HL-60 (cell line): Measurements from ENCODE around the gene CNTNAP2.

Experiments used
- DNase-seq, 2 experiments: peaks; one replicate each; pipeline ENCODE4 v3.0.0-alpha.2; 2010 to 2020; ENCODE audit warnings: low read depth in 1 of 2, low spot score in 1 of 2
- H3K27ac ChIP-seq: fragments of 250-450 bp; sonication (Bioruptor Pico); replicated peaks from 2 replicates; pipeline ENCODE4 v1.5.1; 2020; ENCODE audit warnings: mild to moderate bottlenecking, moderate library complexity
- H3K27me3 ChIP-seq: fragments of 250-450 bp; sonication (Bioruptor Pico); 2 replicates; pipeline ENCODE4 v1.5.1; 2021; ENCODE audit warnings: mild to moderate bottlenecking, moderate library complexity; ENCODE audit not compliant: insufficient read depth, poor library complexity, severe bottlenecking
- H3K4me3 ChIP-seq: replicated peaks from 2 replicates; pipeline ENCODE4 v1.5.1; 2011; ENCODE audit warnings: mild to moderate bottlenecking, control low read depth, low read length; ENCODE audit not compliant: insufficient read depth
- GABPA ChIP-seq: IDR thresholded peaks from 2 replicates; pipeline ENCODE4 v1.6.1; 2012; ENCODE audit warnings: low read depth
- POLR2AphosphoS5 ChIP-seq: IDR thresholded peaks from 2 replicates; pipeline ENCODE4 v1.6.1; 2012; ENCODE audit warnings: low read depth
- SPI1 ChIP-seq: IDR thresholded peaks from 2 replicates; pipeline ENCODE4 v1.6.1; 2012; ENCODE audit warnings: low read depth, mild to moderate bottlenecking, borderline replicate concordance
- TF ChIP-seq, protein P1 (sequence below): IDR thresholded peaks from one replicate; pipeline ENCODE4 v1.5.1; 2011; ENCODE audit warnings: low read length, control low read depth, inconsistent platforms; ENCODE audit not compliant: insufficient read depth
- TF ChIP-seq, protein P2 (sequence below): IDR thresholded peaks from 2 replicates; pipeline ENCODE4 v1.6.1; 2012; ENCODE audit warnings: low read depth; ENCODE audit not compliant: insufficient replicate concordance

Gene CNTNAP2

DNA sequence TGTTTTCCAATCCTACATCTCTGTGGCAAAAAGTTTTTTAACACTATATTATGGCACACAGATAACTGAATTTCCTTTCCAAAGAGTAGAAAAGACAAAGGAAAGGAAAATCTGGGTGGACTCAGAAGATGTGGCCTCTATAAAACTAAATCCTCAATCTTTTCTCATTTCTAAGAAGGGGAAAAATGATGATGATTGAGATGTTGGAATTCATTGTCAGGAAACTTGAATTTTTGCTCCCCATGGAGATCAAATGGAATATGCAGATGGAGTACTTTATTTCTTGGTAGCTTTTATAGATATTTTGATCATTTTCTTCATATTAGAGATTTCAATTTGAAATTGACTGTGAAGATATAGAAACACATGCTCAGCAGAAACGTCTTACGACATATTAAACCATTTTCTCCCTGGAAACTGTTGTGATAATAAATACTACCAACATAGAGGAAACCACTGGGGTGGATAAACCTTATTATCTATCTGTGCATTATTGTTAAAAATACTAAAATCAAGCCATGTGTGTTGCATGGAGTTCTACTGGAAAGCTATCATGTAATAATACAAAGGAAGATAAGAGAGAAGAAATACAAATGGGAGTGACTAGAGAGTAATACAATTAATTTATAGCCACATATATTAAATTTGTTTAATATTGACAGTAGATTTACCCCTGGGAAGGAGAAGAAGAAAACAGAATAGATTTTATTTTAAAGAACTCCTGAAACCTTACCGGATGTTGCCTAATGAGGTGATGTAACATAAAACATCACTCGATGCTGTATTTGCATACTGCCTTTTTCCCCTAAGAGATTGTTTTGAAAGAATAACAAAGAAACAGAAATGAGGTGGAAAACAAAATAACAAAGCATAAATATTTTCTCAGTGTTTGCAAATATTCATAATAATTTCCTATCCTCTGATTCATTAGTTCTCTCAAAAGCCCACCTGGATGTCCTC is 1542.7 kb downstream of the CNTNAP2 start:
- TF ChIP-seq POLR2AphosphoS5 (no peak), GABPA (no peak), SPI1 (no peak)
- TF ChIP-seq, protein P1, sequence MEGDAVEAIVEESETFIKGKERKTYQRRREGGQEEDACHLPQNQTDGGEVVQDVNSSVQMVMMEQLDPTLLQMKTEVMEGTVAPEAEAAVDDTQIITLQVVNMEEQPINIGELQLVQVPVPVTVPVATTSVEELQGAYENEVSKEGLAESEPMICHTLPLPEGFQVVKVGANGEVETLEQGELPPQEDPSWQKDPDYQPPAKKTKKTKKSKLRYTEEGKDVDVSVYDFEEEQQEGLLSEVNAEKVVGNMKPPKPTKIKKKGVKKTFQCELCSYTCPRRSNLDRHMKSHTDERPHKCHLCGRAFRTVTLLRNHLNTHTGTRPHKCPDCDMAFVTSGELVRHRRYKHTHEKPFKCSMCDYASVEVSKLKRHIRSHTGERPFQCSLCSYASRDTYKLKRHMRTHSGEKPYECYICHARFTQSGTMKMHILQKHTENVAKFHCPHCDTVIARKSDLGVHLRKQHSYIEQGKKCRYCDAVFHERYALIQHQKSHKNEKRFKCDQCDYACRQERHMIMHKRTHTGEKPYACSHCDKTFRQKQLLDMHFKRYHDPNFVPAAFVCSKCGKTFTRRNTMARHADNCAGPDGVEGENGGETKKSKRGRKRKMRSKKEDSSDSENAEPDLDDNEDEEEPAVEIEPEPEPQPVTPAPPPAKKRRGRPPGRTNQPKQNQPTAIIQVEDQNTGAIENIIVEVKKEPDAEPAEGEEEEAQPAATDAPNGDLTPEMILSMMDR, result no peak
- TF ChIP-seq, protein P2, sequence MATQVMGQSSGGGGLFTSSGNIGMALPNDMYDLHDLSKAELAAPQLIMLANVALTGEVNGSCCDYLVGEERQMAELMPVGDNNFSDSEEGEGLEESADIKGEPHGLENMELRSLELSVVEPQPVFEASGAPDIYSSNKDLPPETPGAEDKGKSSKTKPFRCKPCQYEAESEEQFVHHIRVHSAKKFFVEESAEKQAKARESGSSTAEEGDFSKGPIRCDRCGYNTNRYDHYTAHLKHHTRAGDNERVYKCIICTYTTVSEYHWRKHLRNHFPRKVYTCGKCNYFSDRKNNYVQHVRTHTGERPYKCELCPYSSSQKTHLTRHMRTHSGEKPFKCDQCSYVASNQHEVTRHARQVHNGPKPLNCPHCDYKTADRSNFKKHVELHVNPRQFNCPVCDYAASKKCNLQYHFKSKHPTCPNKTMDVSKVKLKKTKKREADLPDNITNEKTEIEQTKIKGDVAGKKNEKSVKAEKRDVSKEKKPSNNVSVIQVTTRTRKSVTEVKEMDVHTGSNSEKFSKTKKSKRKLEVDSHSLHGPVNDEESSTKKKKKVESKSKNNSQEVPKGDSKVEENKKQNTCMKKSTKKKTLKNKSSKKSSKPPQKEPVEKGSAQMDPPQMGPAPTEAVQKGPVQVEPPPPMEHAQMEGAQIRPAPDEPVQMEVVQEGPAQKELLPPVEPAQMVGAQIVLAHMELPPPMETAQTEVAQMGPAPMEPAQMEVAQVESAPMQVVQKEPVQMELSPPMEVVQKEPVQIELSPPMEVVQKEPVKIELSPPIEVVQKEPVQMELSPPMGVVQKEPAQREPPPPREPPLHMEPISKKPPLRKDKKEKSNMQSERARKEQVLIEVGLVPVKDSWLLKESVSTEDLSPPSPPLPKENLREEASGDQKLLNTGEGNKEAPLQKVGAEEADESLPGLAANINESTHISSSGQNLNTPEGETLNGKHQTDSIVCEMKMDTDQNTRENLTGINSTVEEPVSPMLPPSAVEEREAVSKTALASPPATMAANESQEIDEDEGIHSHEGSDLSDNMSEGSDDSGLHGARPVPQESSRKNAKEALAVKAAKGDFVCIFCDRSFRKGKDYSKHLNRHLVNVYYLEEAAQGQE, result no peak
- Histone ChIP-seq H3K27ac (no peak overlapping the region), H3K27me3 (no peaks in the 10 kb centered on the region), H3K4me3 (no peak overlapping the region)
- no peak for DNase-seq

DNA sequence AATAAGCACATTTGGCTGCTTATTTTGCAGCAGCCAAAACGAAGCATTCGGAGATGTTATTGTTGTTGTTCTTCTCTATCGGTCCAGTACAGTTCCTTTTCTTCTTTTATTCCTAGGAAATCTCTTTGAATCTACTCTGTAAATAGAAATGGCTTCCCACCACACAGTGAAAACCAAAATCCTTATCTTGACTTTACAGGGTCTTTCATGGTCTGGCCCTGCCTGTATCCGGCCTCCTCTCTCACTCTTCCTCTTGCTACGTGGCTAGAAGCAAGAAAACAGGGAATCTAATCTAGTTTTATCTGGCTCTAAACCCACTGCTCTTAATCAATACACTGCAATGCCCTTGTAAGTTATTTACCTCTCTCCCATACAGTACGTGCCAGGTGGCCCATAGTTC is 1547.9 kb downstream of the CNTNAP2 start:
- TF ChIP-seq, protein P1, result no peak
- TF ChIP-seq, protein P2, result no peak
- TF ChIP-seq POLR2AphosphoS5 (no peak), GABPA (no peak), SPI1 (no peak)
- Histone ChIP-seq H3K27ac (no peak overlapping the region), H3K4me3 (no peak overlapping the region), H3K27me3 (no peaks in the 10 kb centered on the region)
- no peak for DNase-seq

DNA sequence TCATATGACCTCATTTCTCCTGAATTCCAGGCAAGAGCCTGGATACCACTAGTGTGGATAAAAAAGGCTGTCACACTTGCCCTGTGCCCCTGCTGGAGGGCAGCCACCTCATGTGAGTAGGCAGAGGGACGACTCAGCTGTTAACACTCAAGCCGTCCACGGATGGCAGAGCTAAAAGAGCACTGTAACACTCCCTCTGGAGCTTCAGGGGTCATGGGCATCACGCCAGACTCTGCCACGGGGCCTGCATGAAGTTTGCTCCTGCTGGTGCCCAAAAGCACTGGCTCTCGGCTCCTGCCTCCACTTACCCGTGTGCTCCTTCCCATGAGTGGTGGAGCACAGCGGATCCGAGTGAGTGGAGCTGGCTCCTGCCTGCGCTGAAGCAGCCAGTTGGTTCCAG is 1554.2 kb downstream of the CNTNAP2 start:
- H3K4me3 ChIP-seq, result no peak overlapping the region
- no peak for TF ChIP-seq GABPA
- TF ChIP-seq, protein P2, result no peak
- no peak for DNase-seq
- no peak overlapping the region for H3K27ac ChIP-seq
- no peaks in the 10 kb centered on the region for H3K27me3 ChIP-seq
